ENCODE data around the gene SMIM5. TPM values are rescaled to one million over a fixed set of nuclear protein-coding genes. Genes with fewer than 3 reads are reported as not detected.

Gene SMIM5
- total RNA-seq, 1 donor from 2014 or later: not detected

- TF ChIP-seq CTCF (IDR thresholded peaks at IDR 0.05): no peak
- no peak for DNase-seq (ENCODE audit: low spot score)
- H3K27me3 Mint-ChIP-seq (ENCODE audit: low read depth): no peaks in the 10 kb centered on the region
- H3K9me3 Mint-ChIP-seq (ENCODE audit: low read depth): no peaks in the 10 kb centered on the region
- no peaks in the 10 kb centered on the region for H3K36me3 Mint-ChIP-seq (ENCODE audit: low read depth)
- no peaks in the 10 kb centered on the region for H3K4me1 Mint-ChIP-seq (ENCODE audit: low read depth)
- no peak overlapping the region for H3K4me3 Mint-ChIP-seq (ENCODE audit: unreplicated experiment)
- no peak overlapping the region for H3K27ac Mint-ChIP-seq (ENCODE audit: unreplicated experiment)
Measured at GRCh38 chr17:75605790-75606189, 27.4 kb upstream of the SMIM5 start.

- Mint-ChIP-seq H3K4me1 (ENCODE audit: low read depth) (no peaks in the 10 kb centered on the region), H3K4me3 (ENCODE audit: unreplicated experiment) (no peak overlapping the region), H3K9me3 (ENCODE audit: low read depth) (no peaks in the 10 kb centered on the region), H3K27me3 (ENCODE audit: low read depth) (no peaks in the 10 kb centered on the region), H3K27ac (ENCODE audit: unreplicated experiment) (no peak overlapping the region), H3K36me3 (ENCODE audit: low read depth) (no peaks in the 10 kb centered on the region)
- no peak for DNase-seq (ENCODE audit: low spot score)
- no peak for TF ChIP-seq CTCF (IDR thresholded peaks at IDR 0.05)
Measured at GRCh38 chr17:75607086-75607485, 26.1 kb upstream of the SMIM5 start.

- H3K9me3 Mint-ChIP-seq (ENCODE audit: low read depth): no peaks in the 10 kb centered on the region
- H3K27ac Mint-ChIP-seq (ENCODE audit: unreplicated experiment): no peak overlapping the region
- no peak overlapping the region for H3K4me3 Mint-ChIP-seq (ENCODE audit: unreplicated experiment)
- DNase-seq (ENCODE audit: low spot score): no peak
- H3K36me3 Mint-ChIP-seq (ENCODE audit: low read depth): no peaks in the 10 kb centered on the region
- no peaks in the 10 kb centered on the region for H3K27me3 Mint-ChIP-seq (ENCODE audit: low read depth)
- no peak for TF ChIP-seq CTCF (IDR thresholded peaks at IDR 0.05)
- H3K4me1 Mint-ChIP-seq (ENCODE audit: low read depth): no peaks in the 10 kb centered on the region
Measured at GRCh38 chr17:75610103-75610984, 22.9 kb upstream of the SMIM5 start.

GRCh38 chr17:75611851-75612429 is 21.3 kb upstream of the SMIM5 start:
- Mint-ChIP-seq H3K4me1 (ENCODE audit: low read depth) (no peaks in the 10 kb centered on the region), H3K4me3 (ENCODE audit: unreplicated experiment) (no peak overlapping the region), H3K27ac (ENCODE audit: unreplicated experiment) (no peak overlapping the region), H3K27me3 (ENCODE audit: low read depth) (no peaks in the 10 kb centered on the region), H3K36me3 (ENCODE audit: low read depth) (no peaks in the 10 kb centered on the region), H3K9me3 (ENCODE audit: low read depth) (no peaks in the 10 kb centered on the region)
- no peak for TF ChIP-seq CTCF (IDR thresholded peaks at IDR 0.05)
- DNase-seq (ENCODE audit: low spot score): no peak

- Mint-ChIP-seq H3K4me3 (ENCODE audit: unreplicated experiment) (no peak overlapping the region), H3K27me3 (ENCODE audit: low read depth) (no peaks in the 10 kb centered on the region), H3K27ac (ENCODE audit: unreplicated experiment) (no peak overlapping the region), H3K4me1 (ENCODE audit: low read depth) (no peaks in the 10 kb centered on the region), H3K9me3 (ENCODE audit: low read depth) (no peaks in the 10 kb centered on the region), H3K36me3 (ENCODE audit: low read depth) (no peaks in the 10 kb centered on the region)
- no peak for DNase-seq (ENCODE audit: low spot score)
- no peak for TF ChIP-seq CTCF (IDR thresholded peaks at IDR 0.05)
Measured at GRCh38 chr17:75612906-75613626, 20.2 kb upstream of the SMIM5 start.
